H9 (cell line): ENCODE data around the gene CACNA1F. TPM values are rescaled to one million over a fixed set of nuclear protein-coding genes. Genes with fewer than 3 reads are reported as not detected.

Experiments used
- DNase-seq: peaks from one replicate; pipeline ENCODE4 v3.0.0-alpha.2; 2017
- H2AFZ ChIP-seq: one replicate; pipeline ENCODE4 v1.6.1; 2013; ENCODE audit warnings: mild to moderate bottlenecking, low read length, control low read depth, moderate library complexity
- H2AK5ac ChIP-seq: 2 replicates; pipeline ENCODE4 v1.6.1; 2013; ENCODE audit warnings: low read length, control low read depth, mixed read lengths; ENCODE audit not compliant: insufficient read length
- H2BK120ac ChIP-seq: one replicate; pipeline ENCODE4 v1.6.1; 2013; ENCODE audit warnings: low read depth, mild to moderate bottlenecking, low read length, control low read depth, inconsistent platforms; ENCODE audit not compliant: poor library complexity, severe bottlenecking
- H2BK12ac ChIP-seq: 2 replicates; pipeline ENCODE4 v1.6.1; 2013; ENCODE audit warnings: low read length, control low read depth, mixed read lengths, low read depth; ENCODE audit not compliant: insufficient read length
- H2BK15ac ChIP-seq: 2 replicates; pipeline ENCODE4 v1.6.1; 2013; ENCODE audit warnings: low read depth, low read length, control low read depth
- H2BK20ac ChIP-seq: one replicate; pipeline ENCODE4 v1.6.1; 2013; ENCODE audit warnings: low read depth, mild to moderate bottlenecking, low read length, control low read depth, inconsistent platforms; ENCODE audit not compliant: poor library complexity, severe bottlenecking
- H2BK5ac ChIP-seq: 2 replicates; pipeline ENCODE4 v1.6.1; 2013; ENCODE audit warnings: low read length, control low read depth, mixed read lengths; ENCODE audit not compliant: insufficient read length
- H3K14ac ChIP-seq: 2 replicates; pipeline ENCODE4 v1.6.1; 2013; ENCODE audit warnings: low read length, control low read depth; ENCODE audit not compliant: insufficient read depth
- H3K18ac ChIP-seq: 2 replicates; pipeline ENCODE4 v1.6.1; 2013; ENCODE audit warnings: low read depth, mild to moderate bottlenecking, mixed read lengths, low read length, control low read depth; ENCODE audit not compliant: insufficient read length
- H3K23ac ChIP-seq: 2 replicates; pipeline ENCODE4 v1.6.1; 2013; ENCODE audit warnings: low read length, control low read depth, mixed read lengths, low read depth; ENCODE audit not compliant: insufficient read length
- H3K23me2 ChIP-seq: 2 replicates; pipeline ENCODE4 v1.6.1; 2013; ENCODE audit warnings: low read depth, mild to moderate bottlenecking, mixed read lengths, low read length, control low read depth; ENCODE audit not compliant: insufficient read length, poor library complexity, severe bottlenecking
- H3K27ac ChIP-seq: 2 replicates; pipeline ENCODE4 v1.5.1; 2013; ENCODE audit warnings: low read length, control low read depth, mixed read lengths, low read depth; ENCODE audit not compliant: insufficient read length
- H3K27me3 ChIP-seq: 2 replicates; pipeline ENCODE4 v1.6.1; 2013; ENCODE audit warnings: low read length, control low read depth, inconsistent platforms; ENCODE audit not compliant: insufficient read depth
- H3K4ac ChIP-seq: 2 replicates; pipeline ENCODE4 v1.6.1; 2013; ENCODE audit warnings: low read depth, mild to moderate bottlenecking, control low read depth, inconsistent platforms, low read length, moderate library complexity
- H3K4me1 ChIP-seq: 2 replicates; pipeline ENCODE4 v1.6.1; 2013; ENCODE audit warnings: low read length, control low read depth, inconsistent platforms; ENCODE audit not compliant: insufficient read depth
- H3K4me2 ChIP-seq: 2 replicates; pipeline ENCODE4 v1.6.1; 2013; ENCODE audit warnings: low read length, control low read depth, mixed read lengths; ENCODE audit not compliant: insufficient read length, insufficient read depth
- H3K56ac ChIP-seq: 2 replicates; pipeline ENCODE4 v1.6.1; 2013; ENCODE audit warnings: low read depth, mild to moderate bottlenecking, mixed read lengths, low read length, control low read depth; ENCODE audit not compliant: insufficient read length
- H3K79me1 ChIP-seq: 2 replicates; pipeline ENCODE4 v1.6.1; 2013; ENCODE audit warnings: low read depth, mild to moderate bottlenecking, moderate library complexity, low read length, control low read depth, inconsistent platforms; ENCODE audit not compliant: insufficient read depth, poor library complexity, severe bottlenecking
- H3K79me2 ChIP-seq: 2 replicates; pipeline ENCODE4 v1.6.1; 2013; ENCODE audit warnings: low read length, control low read depth, inconsistent platforms; ENCODE audit not compliant: insufficient read depth
- H3K9ac ChIP-seq: 2 replicates; pipeline ENCODE4 v1.6.1; 2013; ENCODE audit warnings: low read length, control low read depth, mixed read lengths; ENCODE audit not compliant: insufficient read length; ENCODE audit errors: extremely low read depth
- H3K9me3 ChIP-seq: one replicate; pipeline ENCODE4 v1.6.1; 2013; ENCODE audit warnings: low read depth, low read length, inconsistent platforms; ENCODE audit not compliant: control insufficient read depth
- H3T11ph ChIP-seq: one replicate; pipeline ENCODE4 v1.6.1; 2013; ENCODE audit warnings: mild to moderate bottlenecking, low read length, control low read depth, inconsistent platforms
- H4K20me1 ChIP-seq: one replicate; pipeline ENCODE4 v1.6.1; 2013; ENCODE audit not compliant: control insufficient read depth, insufficient read length, insufficient read depth
- H4K5ac ChIP-seq: 2 replicates; pipeline ENCODE4 v1.6.1; 2013; ENCODE audit warnings: low read depth, mild to moderate bottlenecking, mixed read lengths, low read length, control low read depth; ENCODE audit not compliant: insufficient read length
- H4K8ac ChIP-seq: replicated peaks from 2 replicates; pipeline ENCODE4 v1.6.1; 2013; ENCODE audit warnings: low read length, control low read depth, mixed read lengths, low read depth; ENCODE audit not compliant: insufficient read length
- H4K91ac ChIP-seq: 2 replicates; pipeline ENCODE4 v1.6.1; 2013; ENCODE audit warnings: low read depth, mild to moderate bottlenecking, moderate library complexity, mixed read lengths, low read length, control low read depth; ENCODE audit not compliant: insufficient read length
- H3K27ac Mint-ChIP-seq, 3 experiments: 2 replicates in 2 of 3; 3 replicates in 1 of 3; pipeline ENCODE4 v1.8.0; 2020 to 2021; ENCODE audit warnings: mixed read lengths in 3 of 3, mild to moderate bottlenecking in 1 of 3, moderate library complexity in 1 of 3
- H3K27me3 Mint-ChIP-seq: 2 replicates; pipeline ENCODE4 v1.8.0; 2021; ENCODE audit warnings: low read depth, mild to moderate bottlenecking, moderate library complexity, mixed read lengths
- H3K36me3 Mint-ChIP-seq, 3 experiments: 2 replicates in 2 of 3; 3 replicates in 1 of 3; pipeline ENCODE4 v1.8.0; 2020 to 2021; ENCODE audit warnings: low read depth in 3 of 3, mixed read lengths in 3 of 3; ENCODE audit not compliant: insufficient read depth in 1 of 3
- H3K4me1 Mint-ChIP-seq, 2 experiments: 2 replicates each; pipeline ENCODE4 v1.8.0; 2020; ENCODE audit warnings: mixed read lengths in 2 of 2
- H3K4me3 Mint-ChIP-seq, 2 experiments: 2 replicates in 1 of 2; 3 replicates in 1 of 2; pipeline ENCODE4 v1.8.0; 2020 to 2021; ENCODE audit warnings: mild to moderate bottlenecking in 2 of 2, mixed read lengths in 2 of 2, moderate library complexity in 1 of 2
- H3K9me3 Mint-ChIP-seq, 2 experiments: 2 replicates in 1 of 2; 3 replicates in 1 of 2; pipeline ENCODE4 v1.8.0; 2020; ENCODE audit warnings: mild to moderate bottlenecking in 2 of 2, mixed read lengths in 2 of 2, moderate library complexity in 1 of 2
- WGBS: extraction: QIAGEN DNeasy Blood & Tissue Kit; methylation state at CpG from one replicate; pipeline ENCODE4 v1.1.7; 2013; ENCODE audit warnings: missing lambda C conversion rate, low lambda C conversion rate, mixed read lengths; ENCODE audit not compliant: insufficient read length; ENCODE audit errors: extremely low coverage; 5-methylcytosine and 5-hydroxymethylcytosine counted together
- total RNA-seq: library from RNA; stranded (reverse); gene quantifications from 2 replicates; pipeline ENCODE4 v1.2.1, GENCODE V29; 2021
- TF ChIP-seq, protein P1 (sequence below): fragments of 200-600 bp; sonication (generic); conservative IDR thresholded peaks from 3 replicates; pipeline ENCODE4 v1.8.0; 2021; ENCODE audit warnings: antibody characterized with exemption, mild to moderate bottlenecking

Gene CACNA1F
- total RNA-seq, 1 experiment from 2014 or later: 1.4 TPM

GRCh38 chrX:49276671-49277534 lies 43.8 kb upstream of the CACNA1F start:
- H3K27me3 Mint-ChIP-seq: no peaks in the 10 kb centered on the region
- Histone ChIP-seq H2BK5ac (no peak overlapping the region), H3K27ac (no peak overlapping the region), H3K4ac (no peak overlapping the region), H3K79me2 (peaks cover 5% of the 10 kb centered on the region; the same call in 1 of the 2 replicates), H3K4me2 (no peak overlapping the region), H3K9me3 (peaks cover 60% of the 10 kb centered on the region), H3K14ac (no peak overlapping the region; the same call in 1 of the 2 replicates), H3K56ac (no peak overlapping the region), H2BK15ac (no peak overlapping the region), H3K9ac (no peak overlapping the region), H4K5ac (no peak overlapping the region), H2BK12ac (no peak overlapping the region), H3T11ph (no peak overlapping the region), H3K4me1 (no peaks in the 10 kb centered on the region), H2BK20ac (no peak overlapping the region), H3K18ac (no peak overlapping the region), H4K8ac (no peak overlapping the region), H2AK5ac (no peak overlapping the region), H4K20me1 (no peaks in the 10 kb centered on the region), H4K91ac (no peak overlapping the region), H3K23me2 (no peaks in the 10 kb centered on the region), H3K23ac (no peak overlapping the region), H3K79me1 (no peaks in the 10 kb centered on the region), H2BK120ac (no peak overlapping the region), H3K27me3 (no peaks in the 10 kb centered on the region), H2AFZ (no peak overlapping the region)
- peaks cover 66 to 79% of the 10 kb centered on the region in 2 experiments for H3K9me3 Mint-ChIP-seq
- H3K36me3 Mint-ChIP-seq: peaks cover 3 to 24% (median 8%) of the 10 kb centered on the region in 3 experiments; a peak in 5 of 7 replicates
- no CpG with 5 or more reads among the region's 19 CpGs for WGBS
- H3K27ac Mint-ChIP-seq: no peak overlapping the region; a peak in 1 of 7 replicates
- TF ChIP-seq, protein P1, sequence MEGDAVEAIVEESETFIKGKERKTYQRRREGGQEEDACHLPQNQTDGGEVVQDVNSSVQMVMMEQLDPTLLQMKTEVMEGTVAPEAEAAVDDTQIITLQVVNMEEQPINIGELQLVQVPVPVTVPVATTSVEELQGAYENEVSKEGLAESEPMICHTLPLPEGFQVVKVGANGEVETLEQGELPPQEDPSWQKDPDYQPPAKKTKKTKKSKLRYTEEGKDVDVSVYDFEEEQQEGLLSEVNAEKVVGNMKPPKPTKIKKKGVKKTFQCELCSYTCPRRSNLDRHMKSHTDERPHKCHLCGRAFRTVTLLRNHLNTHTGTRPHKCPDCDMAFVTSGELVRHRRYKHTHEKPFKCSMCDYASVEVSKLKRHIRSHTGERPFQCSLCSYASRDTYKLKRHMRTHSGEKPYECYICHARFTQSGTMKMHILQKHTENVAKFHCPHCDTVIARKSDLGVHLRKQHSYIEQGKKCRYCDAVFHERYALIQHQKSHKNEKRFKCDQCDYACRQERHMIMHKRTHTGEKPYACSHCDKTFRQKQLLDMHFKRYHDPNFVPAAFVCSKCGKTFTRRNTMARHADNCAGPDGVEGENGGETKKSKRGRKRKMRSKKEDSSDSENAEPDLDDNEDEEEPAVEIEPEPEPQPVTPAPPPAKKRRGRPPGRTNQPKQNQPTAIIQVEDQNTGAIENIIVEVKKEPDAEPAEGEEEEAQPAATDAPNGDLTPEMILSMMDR: no peak
- H3K4me1 Mint-ChIP-seq: peaks cover 6 to 15% of the 10 kb centered on the region in 2 experiments
- no peak for DNase-seq
- no peak overlapping the region for H3K4me3 Mint-ChIP-seq
